Activated T-helper 1 cell treated with anti-CD3 and anti-CD28 coated beads, Interleukin-12 subunit alpha, Interleukin-12 subunit beta, Interleukin-2, Interleukin-4 antibody, amounts not matched to agents 30 ng/mL and 10 ng/mL and 1 ng/mL, durations not matched to agents 14 hours and 24 hours and 36 hours (primary cell): ENCODE data around the gene OBSCN. TPM values are rescaled to one million over a fixed set of nuclear protein-coding genes. Genes with fewer than 3 reads are reported as not detected.

Experiments
- DNase-seq: peaks from one replicate; pipeline ENCODE4 v3.0.0; 2021; ENCODE audit warnings: low spot score
- H3K27ac Mint-ChIP-seq: one replicate; pipeline ENCODE4 v1.8.0; 2021; ENCODE audit warnings: mild to moderate bottlenecking, mixed read lengths
- H3K27me3 Mint-ChIP-seq: one replicate; pipeline ENCODE4 v1.8.0; 2022; ENCODE audit warnings: mild to moderate bottlenecking, moderate library complexity, mixed read lengths; ENCODE audit not compliant: insufficient read depth
- H3K36me3 Mint-ChIP-seq: one replicate; pipeline ENCODE4 v1.8.0; 2021; ENCODE audit warnings: low read depth, mixed read lengths
- H3K4me1 Mint-ChIP-seq: one replicate; pipeline ENCODE4 v1.8.0; 2021; ENCODE audit warnings: low read depth, mixed read lengths
- H3K4me3 Mint-ChIP-seq: one replicate; pipeline ENCODE4 v1.8.0; 2021; ENCODE audit warnings: mild to moderate bottlenecking, moderate library complexity, mixed read lengths
- H3K9me3 Mint-ChIP-seq: one replicate; pipeline ENCODE4 v1.8.0; 2021; ENCODE audit warnings: mixed read lengths
- intact Hi-C: fragments of 100-400 bp; cut with micrococcal nuclease; formaldehyde crosslinking; loops from one replicate; pipeline ENCODE4 v1.15.1; 2024
- total RNA-seq: library from RNA; stranded (reverse); gene quantifications from 2 replicates; pipeline ENCODE4 v1.2.3, GENCODE V29; 2022

Gene OBSCN
- total RNA-seq, 1 donor from 2014 or later, result 15.2 TPM

- no peak overlapping the region for H3K4me3 Mint-ChIP-seq
- H3K4me1 Mint-ChIP-seq, result no peaks in the 10 kb centered on the region
- intact Hi-C loops, result no loop called here
- H3K27me3 Mint-ChIP-seq, result no peaks in the 10 kb centered on the region
- no peak for DNase-seq
- H3K36me3 Mint-ChIP-seq, result no peaks in the 10 kb centered on the region
- no peak overlapping the region for H3K27ac Mint-ChIP-seq
- no peaks in the 10 kb centered on the region for H3K9me3 Mint-ChIP-seq
These were observed 127.8 kb downstream of the OBSCN start for GRCh38 chr1:228335406-228336307.

GRCh38 chr1:228336308-228337030 lies 128.6 kb downstream of the OBSCN start:
- no peak overlapping the region for H3K4me3 Mint-ChIP-seq
- no peak for DNase-seq
- H3K4me1 Mint-ChIP-seq, result no peaks in the 10 kb centered on the region
- no peaks in the 10 kb centered on the region for H3K9me3 Mint-ChIP-seq
- H3K27me3 Mint-ChIP-seq, result no peaks in the 10 kb centered on the region
- intact Hi-C loops, result no loop called here
- H3K36me3 Mint-ChIP-seq, result no peaks in the 10 kb centered on the region
- no peak overlapping the region for H3K27ac Mint-ChIP-seq

- no peaks in the 10 kb centered on the region for H3K9me3 Mint-ChIP-seq
- DNase-seq, result no peak
- H3K36me3 Mint-ChIP-seq, result no peaks in the 10 kb centered on the region
- intact Hi-C loops, result no loop called here
- H3K4me1 Mint-ChIP-seq, result no peaks in the 10 kb centered on the region
- no peak overlapping the region for H3K27ac Mint-ChIP-seq
- no peak overlapping the region for H3K4me3 Mint-ChIP-seq
- no peaks in the 10 kb centered on the region for H3K27me3 Mint-ChIP-seq
These were observed 129.3 kb downstream of the OBSCN start for GRCh38 chr1:228337031-228337564.

- H3K27ac Mint-ChIP-seq, result no peak overlapping the region
- H3K9me3 Mint-ChIP-seq, result no peaks in the 10 kb centered on the region
- intact Hi-C loops, result no loop called here
- no peak for DNase-seq
- H3K4me3 Mint-ChIP-seq, result no peak overlapping the region
- H3K36me3 Mint-ChIP-seq, result no peaks in the 10 kb centered on the region
- H3K4me1 Mint-ChIP-seq, result no peaks in the 10 kb centered on the region
- H3K27me3 Mint-ChIP-seq, result no peaks in the 10 kb centered on the region
These were observed 130.1 kb downstream of the OBSCN start for GRCh38 chr1:228337711-228338520.

GRCh38 chr1:228338521-228339051 lies 130.7 kb downstream of the OBSCN start:
- Mint-ChIP-seq H3K27me3 (no peaks in the 10 kb centered on the region), H3K4me3 (no peak overlapping the region), H3K9me3 (peaks cover 6% of the 10 kb centered on the region), H3K4me1 (no peaks in the 10 kb centered on the region), H3K27ac (no peak overlapping the region), H3K36me3 (no peaks in the 10 kb centered on the region)
- DNase-seq, result no peak
- intact Hi-C loops, result no loop called here

- Mint-ChIP-seq H3K9me3 (peaks cover 12% of the 10 kb centered on the region), H3K27ac (no peak overlapping the region), H3K36me3 (no peaks in the 10 kb centered on the region), H3K27me3 (no peaks in the 10 kb centered on the region), H3K4me3 (no peak overlapping the region), H3K4me1 (no peaks in the 10 kb centered on the region)
- DNase-seq, result no peak
- intact Hi-C loops, result no loop called here
These were observed 131.3 kb downstream of the OBSCN start for GRCh38 chr1:228339059-228339704.

GRCh38 chr1:228339766-228340685 lies 132.2 kb downstream of the OBSCN start:
- H3K27me3 Mint-ChIP-seq, result no peaks in the 10 kb centered on the region
- no peak overlapping the region for H3K4me3 Mint-ChIP-seq
- intact Hi-C loops, result no loop called here
- H3K9me3 Mint-ChIP-seq, result peaks cover 15% of the 10 kb centered on the region
- no peak for DNase-seq
- no peaks in the 10 kb centered on the region for H3K36me3 Mint-ChIP-seq
- H3K4me1 Mint-ChIP-seq, result no peaks in the 10 kb centered on the region
- no peak overlapping the region for H3K27ac Mint-ChIP-seq

GRCh38 chr1:228340686-228341449 lies 133.0 kb downstream of the OBSCN start:
- Mint-ChIP-seq H3K9me3 (peaks cover 15% of the 10 kb centered on the region), H3K4me3 (no peak overlapping the region), H3K27me3 (no peaks in the 10 kb centered on the region), H3K4me1 (no peaks in the 10 kb centered on the region), H3K27ac (no peak overlapping the region), H3K36me3 (no peaks in the 10 kb centered on the region)
- intact Hi-C loops, result no loop called here
- DNase-seq, result no peak

GRCh38 chr1:228341450-228341813 lies 133.6 kb downstream of the OBSCN start:
- intact Hi-C loops, result no loop called here
- H3K36me3 Mint-ChIP-seq, result no peaks in the 10 kb centered on the region
- H3K4me1 Mint-ChIP-seq, result no peaks in the 10 kb centered on the region
- H3K27me3 Mint-ChIP-seq, result no peaks in the 10 kb centered on the region
- no peak for DNase-seq
- H3K9me3 Mint-ChIP-seq, result peaks cover 15% of the 10 kb centered on the region
- H3K4me3 Mint-ChIP-seq, result no peak overlapping the region
- H3K27ac Mint-ChIP-seq, result no peak overlapping the region

- DNase-seq, result no peak
- intact Hi-C loops, result no loop called here
- Mint-ChIP-seq H3K27me3 (no peaks in the 10 kb centered on the region), H3K4me1 (no peaks in the 10 kb centered on the region), H3K36me3 (no peaks in the 10 kb centered on the region), H3K4me3 (no peak overlapping the region), H3K9me3 (peaks cover 15% of the 10 kb centered on the region), H3K27ac (no peak overlapping the region)
These were observed 134.2 kb downstream of the OBSCN start for GRCh38 chr1:228341814-228342626.
